Activated naive CD4-positive, alpha-beta T cell treated with anti-CD3 and anti-CD28 coated beads, Interleukin-2, amount 50 U/mL, for 72 hours (primary cell): ENCODE measurements around the gene OSBP2. TPM values are rescaled to one million over a fixed set of nuclear protein-coding genes. Genes with fewer than 3 reads are reported as not detected.

Experiments used
- ATAC-seq, 2 donors: fragments of 150-1000 bp; cut with Tn5 transposase; 2 replicates each; pipeline ENCODE4 v1.10.0; 2021; ENCODE audit warnings: mild to moderate bottlenecking in 2 of 2, moderate library complexity in 2 of 2
- DNase-seq, 2 donors: peaks; one replicate each; pipeline ENCODE4 v3.0.0; 2021 to 2022; ENCODE audit warnings: low spot score in 2 of 2
- H3K27ac Mint-ChIP-seq, 2 donors: one replicate each; pipeline ENCODE4 v1.8.0; 2022; ENCODE audit warnings: mild to moderate bottlenecking in 2 of 2, mixed read lengths in 2 of 2
- H3K36me3 Mint-ChIP-seq, 2 donors: one replicate each; pipeline ENCODE4 v1.8.0; 2022; ENCODE audit warnings: mixed read lengths in 2 of 2
- H3K9me3 Mint-ChIP-seq, 2 donors: one replicate each; pipeline ENCODE4 v1.8.0; 2022; ENCODE audit warnings: mixed read lengths in 2 of 2
- total RNA-seq, 2 donors: library from RNA; stranded (reverse); gene quantifications; one replicate each; pipeline ENCODE4 v1.2.3, GENCODE V29; 2022

Gene OSBP2
- total RNA-seq, 2 donors from 2014 or later, result 1.7 to 6.1 TPM

DNA sequence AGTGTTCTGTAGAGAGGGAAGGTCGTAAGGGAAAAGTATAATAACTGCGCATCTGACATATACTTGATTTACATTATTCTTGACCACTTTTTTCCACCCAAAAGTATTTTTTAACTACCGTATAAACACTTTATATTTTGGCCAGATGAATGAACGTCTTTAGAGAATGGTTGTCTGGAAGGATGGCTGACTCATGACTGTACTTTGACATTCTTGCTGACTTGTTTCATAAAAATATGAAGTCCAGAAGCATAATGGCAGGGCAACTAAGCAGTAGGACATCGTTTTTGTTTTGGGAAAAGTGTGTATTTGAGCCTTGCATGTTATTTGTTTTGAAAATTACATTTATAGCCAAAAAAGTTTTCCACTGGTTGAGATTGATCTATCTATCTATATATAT is 110.0 kb downstream of the OSBP2 start:
- Mint-ChIP-seq H3K36me3 (peaks cover 0 to 11% of the 10 kb centered on the region in 2 donors), H3K27ac (no peak overlapping the region), H3K9me3 (no peaks in the 10 kb centered on the region)
- ATAC-seq, result no peak
- DNase-seq, result no peak

DNA sequence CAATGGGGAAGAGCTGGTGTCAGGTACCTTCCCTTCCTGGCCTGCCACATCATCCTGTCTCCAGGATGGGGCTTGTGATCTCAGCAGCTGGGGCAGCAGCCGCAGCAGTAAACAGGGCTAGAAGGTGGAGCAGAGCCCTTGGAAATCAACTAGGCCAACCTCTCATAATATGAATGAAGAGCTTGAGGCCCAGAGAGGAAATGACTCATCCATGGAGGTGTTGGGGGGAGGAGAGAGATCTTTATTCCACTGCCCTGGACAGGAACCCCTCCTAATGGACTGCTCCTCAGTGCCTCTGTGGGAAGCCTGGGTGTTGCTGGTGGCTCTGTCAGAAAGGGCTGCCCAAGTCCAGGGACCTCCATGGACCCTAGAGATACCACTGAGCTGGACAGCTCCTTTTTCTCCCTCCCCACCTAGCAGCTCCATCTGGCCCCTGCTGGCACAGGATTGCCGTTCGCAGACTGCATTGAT is 111.8 kb downstream of the OSBP2 start:
- H3K9me3 Mint-ChIP-seq, result no peaks in the 10 kb centered on the region
- peaks cover 0 to 6% of the 10 kb centered on the region in 2 donors for H3K36me3 Mint-ChIP-seq
- no peak overlapping the region for H3K27ac Mint-ChIP-seq
- no peak for DNase-seq
- peak in 1 of 2 donors; percentile 29 for ATAC-seq

- H3K36me3 Mint-ChIP-seq, result no peaks in the 10 kb centered on the region
- DNase-seq (no peak), ATAC-seq (no peak)
- H3K9me3 Mint-ChIP-seq, result no peaks in the 10 kb centered on the region
- peak overlapping the region in 1 of 2 donors; percentile 53 for H3K27ac Mint-ChIP-seq
These were observed 114.4 kb downstream of the OSBP2 start for GRCh38 chr22:30809086-30809485.

DNA sequence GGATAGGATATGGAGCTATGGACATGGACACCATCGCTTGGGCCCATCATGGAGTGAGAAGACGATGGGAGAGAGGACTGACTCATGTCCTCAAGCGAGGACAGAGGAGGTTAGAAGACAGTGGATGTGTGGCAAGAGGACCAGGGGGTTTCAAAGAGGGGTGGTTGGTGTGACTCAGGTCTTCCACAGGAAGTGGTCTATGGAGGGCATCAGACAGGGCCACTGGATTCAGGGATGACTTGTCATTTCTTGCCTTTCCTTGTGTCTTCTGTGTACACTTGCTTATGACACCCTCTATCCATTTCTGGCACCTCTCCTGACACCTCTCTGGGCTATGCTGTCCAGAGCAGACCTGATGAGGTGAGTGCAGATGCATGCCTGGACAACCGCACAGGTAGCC is 115.4 kb downstream of the OSBP2 start:
- Mint-ChIP-seq H3K9me3 (no peaks in the 10 kb centered on the region), H3K36me3 (no peaks in the 10 kb centered on the region), H3K27ac (no peak overlapping the region)
- ATAC-seq (peak; percentile 48 to 51), DNase-seq (no peak)

- H3K27ac Mint-ChIP-seq, result no peak overlapping the region
- H3K36me3 Mint-ChIP-seq, result no peaks in the 10 kb centered on the region
- H3K9me3 Mint-ChIP-seq, result no peaks in the 10 kb centered on the region
- ATAC-seq (no peak), DNase-seq (no peak)
These were observed 119.3 kb downstream of the OSBP2 start for GRCh38 chr22:30813936-30814335.

DNA sequence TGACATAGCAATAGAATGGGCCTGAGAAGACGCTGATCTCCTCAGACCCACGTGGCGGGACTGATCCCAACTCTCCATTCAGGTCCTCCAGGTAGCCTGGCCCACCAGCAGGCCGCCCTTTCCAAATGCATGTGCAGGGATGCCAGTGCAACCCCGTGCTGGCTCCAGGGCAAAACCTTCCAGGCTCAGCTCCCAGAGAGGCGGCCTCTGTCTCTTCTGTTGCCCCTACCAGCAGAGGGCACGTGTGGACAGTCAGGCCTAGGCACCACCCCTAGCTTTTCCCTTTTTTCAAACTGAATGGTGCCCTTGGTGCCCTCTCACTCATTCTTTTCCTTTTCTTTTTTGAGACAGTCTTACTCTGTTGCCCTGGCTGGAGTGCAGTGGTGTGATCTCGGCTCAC is 121.7 kb downstream of the OSBP2 start:
- ATAC-seq, result no peak
- Mint-ChIP-seq H3K36me3 (peaks cover 0 to 6% of the 10 kb centered on the region in 2 donors), H3K27ac (no peak overlapping the region), H3K9me3 (no peaks in the 10 kb centered on the region)
- DNase-seq, result no peak

GRCh38 chr22:30821381-30821780 is 126.7 kb downstream of the OSBP2 start:
- DNase-seq (no peak), ATAC-seq (no peak)
- Mint-ChIP-seq H3K36me3 (peaks cover 0 to 10% of the 10 kb centered on the region in 2 donors), H3K9me3 (no peaks in the 10 kb centered on the region), H3K27ac (no peak overlapping the region)

- Mint-ChIP-seq H3K36me3 (peaks cover 0 to 10% of the 10 kb centered on the region in 2 donors), H3K9me3 (no peaks in the 10 kb centered on the region), H3K27ac (no peak overlapping the region)
- DNase-seq (no peak), ATAC-seq (no peak)
These were observed 127.2 kb downstream of the OSBP2 start for GRCh38 chr22:30821863-30822215.

DNA sequence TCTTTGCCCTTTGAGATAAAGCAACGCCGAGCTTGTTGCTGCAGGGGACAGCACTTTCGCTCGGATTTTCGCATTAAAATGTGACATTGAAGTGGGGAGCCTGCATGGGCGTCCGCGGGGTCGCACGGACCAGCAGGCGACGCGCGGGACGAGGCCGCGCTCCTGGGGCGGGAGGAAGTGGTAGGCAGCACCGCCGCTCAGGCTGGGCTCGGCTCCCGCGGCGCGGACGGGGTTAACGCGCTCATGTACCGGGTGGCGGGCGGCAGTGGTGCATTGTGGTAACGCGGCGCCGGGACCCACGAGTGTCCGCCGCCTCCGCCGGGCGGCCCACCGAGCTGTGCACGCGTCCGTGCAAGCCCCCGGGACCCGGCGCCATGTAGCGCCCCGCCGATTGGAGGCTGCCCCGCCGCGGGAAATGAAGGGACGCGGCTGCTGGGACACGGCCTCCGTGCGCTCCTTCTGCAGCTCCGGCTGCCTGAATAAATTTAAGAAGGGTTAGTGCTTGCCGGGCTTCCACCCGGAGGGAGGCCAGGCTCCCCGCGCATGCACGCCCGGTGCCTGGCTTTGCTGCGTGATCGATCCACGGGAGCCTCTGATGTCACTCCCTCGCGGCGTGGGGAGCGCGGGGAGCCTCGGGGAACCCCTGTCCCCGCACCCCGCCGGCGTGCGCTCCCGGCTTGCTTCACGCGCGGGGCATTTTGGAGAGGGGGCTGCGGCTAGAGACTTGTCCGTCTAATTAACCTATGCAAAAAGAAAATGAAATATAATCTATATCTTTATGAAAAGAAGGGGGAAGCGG is 127.7 kb downstream of the OSBP2 start:
- Mint-ChIP-seq H3K9me3 (no peaks in the 10 kb centered on the region), H3K36me3 (peaks cover 0 to 10% of the 10 kb centered on the region in 2 donors), H3K27ac (no peak overlapping the region)
- peak in 1 of 2 donors; percentile 26 for DNase-seq
- ATAC-seq, result peak in 1 of 2 donors; percentile 49

- DNase-seq, result no peak
- ATAC-seq, result no peak
- H3K36me3 Mint-ChIP-seq, result peaks cover 0 to 10% of the 10 kb centered on the region in 2 donors
- no peaks in the 10 kb centered on the region for H3K9me3 Mint-ChIP-seq
- H3K27ac Mint-ChIP-seq, result no peak overlapping the region
These were observed 128.3 kb downstream of the OSBP2 start for GRCh38 chr22:30823015-30823370.

GRCh38 chr22:30824096-30824495 is 129.4 kb downstream of the OSBP2 start:
- H3K27ac Mint-ChIP-seq, result no peak overlapping the region
- ATAC-seq (no peak), DNase-seq (no peak)
- H3K36me3 Mint-ChIP-seq, result peaks cover 0 to 10% of the 10 kb centered on the region in 2 donors
- no peaks in the 10 kb centered on the region for H3K9me3 Mint-ChIP-seq

DNA sequence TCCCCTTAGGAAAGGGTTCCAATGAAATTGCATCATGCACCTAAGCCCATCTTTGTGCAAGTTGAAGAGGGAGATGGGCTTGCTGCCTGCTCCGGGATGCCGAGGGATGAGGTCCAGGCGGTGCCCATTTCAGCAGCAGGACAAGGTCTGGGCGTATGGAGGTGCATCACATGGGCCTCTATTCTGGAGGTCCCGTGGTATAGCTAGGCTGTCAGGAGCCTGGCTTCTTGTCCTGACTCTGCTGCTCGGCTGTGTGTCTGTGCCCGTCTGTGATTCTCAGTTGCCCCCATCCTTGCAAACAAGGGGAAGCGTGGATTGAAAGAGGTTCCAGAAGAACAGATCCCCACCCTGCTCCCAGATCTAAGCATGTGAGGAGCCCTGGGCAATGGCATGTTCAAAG is 130.0 kb downstream of the OSBP2 start:
- Mint-ChIP-seq H3K9me3 (no peaks in the 10 kb centered on the region), H3K36me3 (peaks cover 0 to 10% of the 10 kb centered on the region in 2 donors), H3K27ac (no peak overlapping the region)
- ATAC-seq (no peak), DNase-seq (no peak)

DNA sequence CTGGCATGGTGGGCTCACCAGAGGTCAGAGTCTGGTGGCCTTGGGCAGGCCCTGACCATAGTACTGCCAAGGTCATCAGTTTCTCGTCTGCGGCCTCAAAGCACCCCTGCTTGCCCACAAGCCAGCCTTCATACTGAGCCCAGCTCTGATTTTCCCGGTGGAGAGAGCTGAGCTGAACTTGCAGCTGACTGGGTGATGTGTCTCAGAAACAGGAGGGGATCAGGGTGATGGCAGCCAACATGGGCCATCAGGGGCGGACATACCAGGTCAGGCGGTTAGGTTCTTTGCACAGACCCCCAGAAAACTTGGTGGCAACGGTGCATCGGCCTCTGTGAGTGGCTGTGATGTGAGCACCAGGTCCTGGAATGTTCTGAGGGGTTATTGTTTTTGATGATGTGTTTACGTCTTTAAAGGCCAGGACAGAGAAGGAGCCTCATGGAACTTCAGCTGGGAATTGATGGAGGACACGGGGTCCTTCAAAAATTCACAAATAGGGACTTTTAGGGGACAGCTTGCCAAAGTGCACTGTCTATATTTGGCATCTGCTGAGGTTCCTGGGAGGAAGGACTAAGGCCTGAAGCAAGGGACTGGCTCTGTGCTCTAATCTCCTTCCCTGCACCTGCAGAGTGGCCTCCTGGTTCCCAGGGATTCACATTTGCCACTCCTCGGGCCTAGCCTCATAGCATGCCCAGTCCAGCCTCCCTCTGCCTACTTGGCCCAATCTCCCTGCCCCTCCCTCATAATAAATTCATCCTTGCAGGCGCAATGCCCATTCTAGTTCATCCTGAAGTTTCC is 131.2 kb downstream of the OSBP2 start:
- ATAC-seq (no peak), DNase-seq (no peak)
- peaks cover 0 to 7% of the 10 kb centered on the region in 2 donors for H3K36me3 Mint-ChIP-seq
- H3K9me3 Mint-ChIP-seq, result no peaks in the 10 kb centered on the region
- H3K27ac Mint-ChIP-seq, result no peak overlapping the region

DNA sequence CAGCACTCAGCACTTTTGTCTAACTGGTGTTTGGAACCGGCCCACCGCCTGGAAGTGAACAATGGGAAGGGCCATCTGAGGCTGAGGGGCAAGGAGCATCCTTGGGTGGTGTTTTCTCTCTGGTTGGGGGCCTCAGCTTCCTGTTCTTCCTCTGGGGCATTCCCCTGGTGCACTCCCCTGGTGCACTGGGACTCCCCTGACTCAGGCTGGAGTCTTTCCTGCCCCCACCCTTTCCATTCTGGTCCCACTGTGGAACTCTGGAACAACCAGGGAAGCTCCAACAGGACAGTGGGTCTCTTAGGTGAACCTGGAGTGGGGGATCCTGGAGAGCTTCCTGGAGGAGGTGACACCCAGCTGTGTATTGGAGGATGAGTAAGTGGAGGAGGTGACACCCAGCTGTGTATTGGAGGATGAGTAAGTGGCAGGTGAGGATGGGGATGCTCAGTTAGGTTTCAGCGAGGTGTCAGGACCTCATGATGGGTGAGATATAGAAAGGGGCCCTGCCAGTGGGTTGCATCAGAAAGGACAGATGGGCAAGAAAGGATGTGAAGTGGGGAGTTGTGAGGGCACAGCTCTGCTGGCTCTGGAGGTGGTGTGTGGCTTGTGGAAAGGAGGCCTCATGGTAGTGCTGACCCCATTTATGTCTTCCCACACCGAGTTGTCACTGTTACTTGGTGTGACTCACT is 132.1 kb downstream of the OSBP2 start:
- no peak for DNase-seq
- Mint-ChIP-seq H3K36me3 (peaks cover 0 to 5% of the 10 kb centered on the region in 2 donors), H3K27ac (peak overlapping the region in 1 of 2 donors; percentile 19), H3K9me3 (no peaks in the 10 kb centered on the region)
- peak; percentile 73 to 86 for ATAC-seq

DNA sequence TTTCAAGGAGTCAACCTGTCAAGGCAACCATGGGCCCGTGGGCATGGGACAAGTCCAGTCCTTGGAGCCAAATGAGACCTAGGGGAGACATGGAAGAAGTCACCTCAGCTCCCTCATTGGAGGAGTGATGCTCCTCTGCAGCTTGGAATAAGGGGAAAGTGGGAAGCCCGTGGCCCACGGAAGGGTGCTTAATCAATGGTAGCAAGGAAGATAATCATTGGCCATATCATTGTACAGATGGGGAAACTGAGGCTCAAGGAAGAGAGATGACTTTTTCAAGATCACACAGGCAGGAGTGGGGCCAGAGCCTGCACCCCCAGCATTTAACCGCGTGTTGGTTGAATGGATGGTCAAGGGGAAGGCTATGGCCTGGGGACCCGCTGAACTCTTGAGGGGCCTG is 133.0 kb downstream of the OSBP2 start:
- Mint-ChIP-seq H3K9me3 (no peaks in the 10 kb centered on the region), H3K27ac (no peak overlapping the region), H3K36me3 (peaks cover 0 to 5% of the 10 kb centered on the region in 2 donors)
- no peak for DNase-seq
- no peak for ATAC-seq

GRCh38 chr22:30828187-30829155 is 133.8 kb downstream of the OSBP2 start:
- peaks cover 0 to under 1% of the 10 kb centered on the region in 2 donors for H3K36me3 Mint-ChIP-seq
- no peak overlapping the region for H3K27ac Mint-ChIP-seq
- DNase-seq (no peak), ATAC-seq (no peak)
- H3K9me3 Mint-ChIP-seq, result no peaks in the 10 kb centered on the region
